GM21528 (cell line): ENCODE measurements around the gene BMP8B.

Source experiments
- ATAC-seq: cut with Tn5 transposase; IDR thresholded peaks from one replicate; pipeline ENCODE4 v1.9.1; 2021; ENCODE audit warnings: mild to moderate bottlenecking, moderate library complexity; ENCODE audit not compliant: unreplicated experiment, low FRiP score

Gene BMP8B

GRCh38 chr1:39729030-39729429 lies 59.6 kb downstream of the BMP8B start:
- no peak for ATAC-seq

DNA sequence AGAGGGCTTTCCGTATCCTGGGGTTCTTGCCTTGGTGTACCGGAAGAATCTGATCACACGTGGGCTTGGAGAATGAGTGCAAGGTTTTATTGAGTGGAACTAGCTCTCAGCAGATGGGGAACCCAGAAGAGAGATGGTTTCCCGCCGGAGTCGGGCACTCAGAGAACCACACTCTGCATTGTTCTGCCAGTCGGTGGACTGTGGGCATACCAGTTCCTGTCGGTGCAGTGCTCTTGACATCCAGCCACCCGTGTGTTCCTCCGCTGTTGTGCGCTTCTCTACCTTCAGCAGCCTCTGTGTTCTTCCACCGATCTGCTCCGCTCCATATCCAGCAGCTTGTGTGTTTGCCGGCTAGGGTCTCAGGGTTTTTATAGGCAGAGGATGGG lies 60.7 kb downstream of the BMP8B start:
- no peak for ATAC-seq

- ATAC-seq = no peak
Measured at GRCh38 chr1:39727221-39727931, 61.3 kb downstream of the BMP8B start.

DNA sequence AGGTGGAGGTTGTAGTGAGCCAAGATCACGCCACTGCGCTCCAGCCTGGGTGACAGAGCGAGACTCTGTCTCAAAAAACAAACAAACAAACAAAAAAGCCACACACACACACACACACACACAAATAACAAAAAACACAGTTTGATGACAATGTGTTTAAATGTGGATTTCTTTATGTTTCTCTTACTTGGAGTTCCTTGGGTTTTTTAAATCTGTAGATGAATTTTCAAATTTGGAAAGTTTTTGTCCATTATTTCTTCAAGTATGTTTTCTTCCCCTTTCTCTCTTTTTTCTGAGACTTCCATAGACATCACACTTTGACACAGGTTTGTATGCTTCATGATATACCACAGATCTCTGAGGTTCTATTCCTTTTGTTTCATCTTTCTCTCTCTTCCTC lies 62.1 kb downstream of the BMP8B start:
- no peak for ATAC-seq

DNA sequence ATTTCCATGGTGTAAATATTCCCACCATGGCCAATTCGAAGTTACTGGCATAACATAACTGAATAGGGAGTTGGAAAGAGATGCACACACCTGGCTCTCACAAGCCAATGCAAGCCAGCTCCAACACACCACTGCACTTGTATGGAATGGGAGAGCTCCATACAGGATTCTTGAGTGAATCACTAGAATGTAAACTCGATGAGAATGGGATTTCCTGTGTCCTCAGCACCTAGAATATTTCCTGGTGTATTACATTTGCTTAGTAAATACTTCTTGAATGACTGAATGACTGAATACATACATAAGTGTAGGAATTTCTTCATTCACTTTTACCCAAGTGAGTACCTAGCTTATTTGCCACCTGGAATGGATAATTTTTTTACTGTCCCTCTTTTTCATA lies 66.2 kb downstream of the BMP8B start:
- no peak for ATAC-seq

- ATAC-seq = no peak
Measured at GRCh38 chr1:39721664-39722063, 67.0 kb downstream of the BMP8B start.

DNA sequence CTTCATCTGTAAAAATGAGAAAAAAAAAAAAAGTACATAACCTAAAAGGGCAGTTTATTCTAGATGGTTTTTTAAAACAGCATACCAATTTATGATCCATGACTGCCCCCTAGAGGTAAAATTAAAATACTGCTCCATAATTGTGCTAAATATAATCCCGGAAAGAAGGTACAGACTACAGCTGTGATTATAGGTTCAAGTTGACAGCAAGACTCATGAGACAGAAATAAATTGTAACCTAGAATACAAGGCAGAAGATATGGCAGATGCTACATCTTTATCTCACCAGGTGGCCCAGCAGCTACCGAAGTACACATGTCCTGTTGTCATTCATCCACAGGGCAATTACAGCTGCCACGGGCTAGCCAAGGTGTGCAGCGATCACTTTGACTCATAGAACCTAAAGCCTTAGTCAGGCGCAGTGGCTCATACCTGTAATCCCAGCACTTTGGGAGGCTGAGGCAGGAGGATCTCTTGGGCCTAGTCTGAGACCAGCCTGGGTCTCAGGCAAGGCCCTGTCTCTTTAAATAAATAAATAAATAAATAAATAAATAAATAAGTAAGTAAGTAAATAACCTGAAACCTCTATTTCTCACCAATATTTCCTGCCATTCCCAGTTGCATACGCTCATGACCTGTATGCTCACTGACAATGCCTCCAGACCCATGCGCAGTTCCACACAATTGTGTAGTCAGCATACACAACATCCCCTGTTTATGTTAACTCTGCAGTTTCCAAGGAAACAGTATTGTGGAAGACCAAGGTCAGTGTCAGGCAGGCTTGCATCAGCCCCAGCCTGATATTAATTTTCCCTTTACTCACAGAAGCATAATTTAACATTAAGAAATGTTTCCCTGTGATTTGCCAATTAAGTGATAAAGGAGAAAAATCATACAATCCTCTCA lies 68.3 kb downstream of the BMP8B start:
- ATAC-seq = no peak

DNA sequence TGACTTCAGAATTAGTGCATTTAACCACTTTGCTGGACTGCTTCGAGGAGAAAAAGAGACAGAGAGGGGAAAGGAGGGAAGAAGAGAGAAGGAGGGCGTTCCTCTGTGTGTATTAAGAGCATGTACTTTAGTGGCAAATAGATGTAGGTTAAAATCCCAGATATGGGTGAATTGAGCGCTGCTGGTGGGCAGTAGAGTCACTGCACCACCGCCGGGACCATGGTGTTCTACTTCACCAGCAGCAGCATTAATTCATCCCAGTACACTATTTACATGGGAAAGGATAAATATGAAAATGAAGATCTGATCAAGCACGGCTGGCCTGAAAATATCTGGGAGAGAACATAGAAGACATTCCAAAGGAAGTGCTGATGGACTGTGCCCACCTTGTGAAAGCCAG lies 70.9 kb downstream of the BMP8B start:
- ATAC-seq = no peak

GRCh38 chr1:39713557-39713956 lies 75.1 kb downstream of the BMP8B start:
- no peak for ATAC-seq

DNA sequence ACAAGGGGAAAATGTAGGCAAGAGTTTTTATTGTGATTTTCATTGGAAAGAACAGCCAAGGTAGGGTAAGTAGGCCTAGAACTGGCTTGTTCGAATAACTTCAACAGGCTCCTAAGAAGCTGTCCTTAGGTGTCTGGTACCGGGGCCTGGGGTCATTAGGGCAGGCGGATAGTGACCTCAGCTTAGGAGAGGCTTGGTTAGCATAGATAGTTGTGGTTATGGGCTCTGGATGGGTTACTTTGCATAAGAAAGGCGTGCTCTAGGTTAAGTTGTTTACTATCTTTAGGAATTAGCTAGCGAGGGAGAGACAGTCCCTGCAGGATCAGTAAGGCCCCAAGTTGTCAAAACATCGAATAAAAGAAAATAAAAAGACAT lies 76.7 kb downstream of the BMP8B start:
- no peak for ATAC-seq

DNA sequence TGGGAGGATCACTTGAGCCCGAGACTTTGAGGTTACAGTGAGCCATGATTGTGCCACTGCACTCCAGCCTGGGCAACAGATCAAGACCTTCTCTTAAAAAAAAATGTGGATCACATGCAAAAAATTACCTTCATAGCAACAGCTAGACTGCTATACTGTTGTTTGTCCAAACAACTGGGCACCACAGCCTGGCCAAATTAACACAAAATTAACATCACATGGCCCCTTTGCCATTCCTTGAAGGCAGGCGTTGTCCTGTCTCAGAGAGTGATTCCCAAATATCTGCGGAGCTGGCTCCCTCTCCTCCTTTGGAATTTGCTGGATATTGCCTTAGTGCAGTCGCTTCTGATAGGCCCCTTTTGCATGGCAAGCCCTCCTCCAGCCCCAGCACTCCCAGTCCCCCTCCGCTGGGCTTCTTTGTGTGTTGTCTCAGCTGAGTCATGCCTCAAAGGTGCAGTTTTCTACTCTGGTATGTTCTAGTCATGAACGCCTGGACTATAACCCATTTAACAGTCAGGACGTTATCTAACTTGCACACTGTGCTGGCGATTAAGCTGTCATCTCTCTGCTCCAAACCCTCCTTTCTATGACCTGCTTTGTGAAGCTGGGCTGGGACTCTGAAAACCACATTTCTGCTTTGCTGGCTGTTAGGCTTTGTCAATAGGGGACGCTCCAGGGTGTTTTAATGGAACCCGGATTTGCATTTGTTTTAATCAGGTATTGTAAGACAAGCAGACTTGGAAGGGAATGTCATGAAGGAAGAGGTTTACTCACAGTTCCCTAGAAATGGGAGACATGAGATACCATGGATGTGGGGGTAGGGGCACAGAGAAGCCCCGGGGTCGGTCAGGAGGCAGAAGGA lies 77.3 kb downstream of the BMP8B start:
- no peak for ATAC-seq

- no peak for ATAC-seq
Measured at GRCh38 chr1:39707506-39707905, 81.2 kb downstream of the BMP8B start.
